ENCODE data around the gene DLGAP1.

The DLGAP1 gene

GRCh38 chr18:3552305-3552704, 902.8 kb downstream of the DLGAP1 start:
- no peak for TF ChIP-seq TEAD4 (IDR thresholded peaks at IDR 0.05)
- TF ChIP-seq FOXM1 (IDR thresholded peaks at IDR 0.05; ENCODE audit: borderline replicate concordance, low read depth): no peak
- no peak for TF ChIP-seq YY1 (IDR thresholded peaks at IDR 0.05; ENCODE audit: low read depth)
- no peak for TF ChIP-seq TCF12 (IDR thresholded peaks at IDR 0.05; ENCODE audit: low read depth)
- no peak for TF ChIP-seq EP300 (IDR thresholded peaks at IDR 0.05; ENCODE audit: borderline replicate concordance)
- no peak for TF ChIP-seq REST (IDR thresholded peaks at IDR 0.05; ENCODE audit: low read depth)
- TF ChIP-seq TAF1 (IDR thresholded peaks at IDR 0.05; ENCODE audit: low read depth): no peak
- no peak for TF ChIP-seq CEBPB (IDR thresholded peaks at IDR 0.05)
- no peak for TF ChIP-seq ZBTB7A (IDR thresholded peaks at IDR 0.05; ENCODE audit: low read depth)
- TF ChIP-seq USF1 (IDR thresholded peaks at IDR 0.05): no peak
- TF ChIP-seq NFIC (IDR thresholded peaks at IDR 0.05): no peak
- no peak for TF ChIP-seq EGR1 (IDR thresholded peaks at IDR 0.05)
- no peak for TF ChIP-seq MAX (IDR thresholded peaks at IDR 0.05)
- TF ChIP-seq RAD21 (IDR thresholded peaks at IDR 0.05; ENCODE audit: low read depth): no peak
- TF ChIP-seq CREB1 (IDR thresholded peaks at IDR 0.05; ENCODE audit: low read depth): no peak

GRCh38 chr18:3547891-3548615, 907.1 kb downstream of the DLGAP1 start:
- TF ChIP-seq EP300 (IDR thresholded peaks at IDR 0.05; ENCODE audit: borderline replicate concordance) (no peak), ZBTB7A (IDR thresholded peaks at IDR 0.05; ENCODE audit: low read depth) (no peak), YY1 (IDR thresholded peaks at IDR 0.05; ENCODE audit: low read depth) (no peak), REST (IDR thresholded peaks at IDR 0.05; ENCODE audit: low read depth) (no peak), TEAD4 (IDR thresholded peaks at IDR 0.05) (no peak), USF1 (IDR thresholded peaks at IDR 0.05) (no peak), FOXM1 (IDR thresholded peaks at IDR 0.05; ENCODE audit: borderline replicate concordance, low read depth) (no peak), EGR1 (IDR thresholded peaks at IDR 0.05) (no peak), TCF12 (IDR thresholded peaks at IDR 0.05; ENCODE audit: low read depth) (no peak), RAD21 (IDR thresholded peaks at IDR 0.05; ENCODE audit: low read depth) (no peak), NFIC (IDR thresholded peaks at IDR 0.05) (no peak), TAF1 (IDR thresholded peaks at IDR 0.05; ENCODE audit: low read depth) (no peak), CREB1 (IDR thresholded peaks at IDR 0.05; ENCODE audit: low read depth) (no peak), MAX (IDR thresholded peaks at IDR 0.05) (no peak)

- TF ChIP-seq CREB1 (IDR thresholded peaks at IDR 0.05; ENCODE audit: low read depth) (no peak), TEAD4 (IDR thresholded peaks at IDR 0.05) (no peak), YY1 (IDR thresholded peaks at IDR 0.05; ENCODE audit: low read depth) (no peak), USF1 (IDR thresholded peaks at IDR 0.05) (no peak), ZBTB7A (IDR thresholded peaks at IDR 0.05; ENCODE audit: low read depth) (no peak), TCF12 (IDR thresholded peaks at IDR 0.05; ENCODE audit: low read depth) (no peak), CEBPB (IDR thresholded peaks at IDR 0.05) (no peak), RAD21 (IDR thresholded peaks at IDR 0.05; ENCODE audit: low read depth) (no peak), FOXM1 (IDR thresholded peaks at IDR 0.05; ENCODE audit: borderline replicate concordance, low read depth) (no peak), EGR1 (IDR thresholded peaks at IDR 0.05) (no peak), MAX (IDR thresholded peaks at IDR 0.05) (no peak), TAF1 (IDR thresholded peaks at IDR 0.05; ENCODE audit: low read depth) (no peak)
These were observed 909.0 kb downstream of the DLGAP1 start for GRCh38 chr18:3546106-3546505.

GRCh38 chr18:3544537-3544936, 910.6 kb downstream of the DLGAP1 start:
- no peak for TF ChIP-seq TAF1 (IDR thresholded peaks at IDR 0.05; ENCODE audit: low read depth)
- TF ChIP-seq TCF12 (IDR thresholded peaks at IDR 0.05; ENCODE audit: low read depth): no peak
- TF ChIP-seq YY1 (IDR thresholded peaks at IDR 0.05; ENCODE audit: low read depth): no peak
- TF ChIP-seq ZBTB7A (IDR thresholded peaks at IDR 0.05; ENCODE audit: low read depth): no peak

Data from Ishikawa (cell line).